WTC11 (cell line): ENCODE results near the gene MYO18B. TPM values are rescaled to one million over a fixed set of nuclear protein-coding genes. Genes with fewer than 3 reads are reported as not detected.

Source experiments
- ATAC-seq: fragments of 200-7000 bp; cut with Tn5 transposase; 2 replicates; pipeline ENCODE4 v1.10.0; 2021; ENCODE audit warnings: mild to moderate bottlenecking, moderate library complexity
- CTCF ChIA-PET: fragments of 300-600 bp; sonication (Branson Sonifier 250); formaldehyde crosslinking; loops from one replicate; lab custom pipeline; 2021; ENCODE audit warnings: antibody characterized with exemption; lab: Charles Lee
- POLR2A ChIA-PET: fragments of 350-600 bp; sonication (Branson Sonifier 250); formaldehyde crosslinking; loops from one replicate; lab custom pipeline; 2021; ENCODE audit warnings: antibody characterized with exemption; lab: Charles Lee
- DNase-seq: peaks from one replicate; pipeline ENCODE4 v3.0.0; 2021; ENCODE audit warnings: low spot score
- H3K27ac Mint-ChIP-seq: 2 replicates; pipeline ENCODE4 v1.8.0; 2021; ENCODE audit warnings: mixed read lengths
- H3K27me3 Mint-ChIP-seq: 2 replicates; pipeline ENCODE4 v1.8.0; 2021; ENCODE audit warnings: low read depth, mild to moderate bottlenecking, moderate library complexity, mixed read lengths
- H3K36me3 Mint-ChIP-seq: 2 replicates; pipeline ENCODE4 v1.8.0; 2021; ENCODE audit warnings: mixed read lengths
- H3K4me1 Mint-ChIP-seq: 2 replicates; pipeline ENCODE4 v1.8.0; 2022; ENCODE audit warnings: mixed read lengths
- H3K4me3 Mint-ChIP-seq: 2 replicates; pipeline ENCODE4 v1.8.0; 2021; ENCODE audit warnings: mild to moderate bottlenecking, moderate library complexity, mixed read lengths
- H3K9me3 Mint-ChIP-seq: 2 replicates; pipeline ENCODE4 v1.8.0; 2021; ENCODE audit warnings: mixed read lengths
- EMX1 ChIP-seq: fragments of 250-450 bp; sonication (Bioruptor Pico); IDR thresholded peaks from 2 replicates; pipeline ENCODE4 v1.8.0; 2021; ENCODE audit warnings: mild to moderate bottlenecking
- ETV6 ChIP-seq: sonication (generic); formaldehyde crosslinking; IDR thresholded peaks from 2 replicates; pipeline ENCODE4 v1.8.1; 2022; ENCODE audit warnings: mild to moderate bottlenecking, missing genetic modification reagents
- GABPB1 ChIP-seq: sonication (generic); formaldehyde crosslinking; IDR thresholded peaks from 2 replicates; pipeline ENCODE4 v1.8.1; 2023; ENCODE audit warnings: mild to moderate bottlenecking, missing genetic modification reagents
- GTF2I ChIP-seq: fragments of 250-450 bp; sonication (Bioruptor Pico); conservative IDR thresholded peaks from 2 replicates; pipeline ENCODE4 v1.4.0; 2021; ENCODE audit warnings: mild to moderate bottlenecking
- JUN ChIP-seq: sonication (generic); formaldehyde crosslinking; IDR thresholded peaks from 2 replicates; pipeline ENCODE4 v1.8.0; 2023; ENCODE audit warnings: mild to moderate bottlenecking, missing genetic modification reagents
- NFE2L1 ChIP-seq: sonication (generic); formaldehyde crosslinking; IDR thresholded peaks from 2 replicates; pipeline ENCODE4 v1.8.1; 2023; ENCODE audit warnings: missing genetic modification reagents
- NR1H2 ChIP-seq: sonication (generic); formaldehyde crosslinking; IDR thresholded peaks from 2 replicates; pipeline ENCODE4 v1.9.0; 2021; ENCODE audit warnings: mild to moderate bottlenecking, moderate library complexity, missing genetic modification reagents
- NR2C2 ChIP-seq: sonication (generic); formaldehyde crosslinking; IDR thresholded peaks from 2 replicates; pipeline ENCODE4 v1.8.0; 2022; ENCODE audit warnings: mild to moderate bottlenecking, missing genetic modification reagents
- OVOL2 ChIP-seq: fragments of 250-450 bp; sonication (Bioruptor Pico); IDR thresholded peaks from 2 replicates; pipeline ENCODE4 v1.9.0; 2021; ENCODE audit warnings: mild to moderate bottlenecking, borderline replicate concordance
- PRRX2 ChIP-seq: fragments of 250-450 bp; sonication (Bioruptor Pico); IDR thresholded peaks from 2 replicates; pipeline ENCODE4 v1.8.0; 2021; ENCODE audit warnings: mild to moderate bottlenecking
- RELA ChIP-seq: sonication (generic); formaldehyde crosslinking; IDR thresholded peaks from 2 replicates; pipeline ENCODE4 v1.8.1; 2022; ENCODE audit warnings: missing genetic modification reagents, mild to moderate bottlenecking, borderline replicate concordance
- ZBTB21 ChIP-seq: sonication (generic); formaldehyde crosslinking; IDR thresholded peaks from 2 replicates; pipeline ENCODE4 v1.8.1; 2023; ENCODE audit warnings: mild to moderate bottlenecking, missing genetic modification reagents, borderline replicate concordance
- total RNA-seq: library from RNA; stranded (reverse); gene quantifications from 3 replicates; pipeline ENCODE4 v1.2.3, GENCODE V29; 2021
- TF ChIP-seq, protein P1 (sequence below): fragments of 250-450 bp; sonication (Bioruptor Pico); IDR thresholded peaks from 2 replicates; pipeline ENCODE4 v1.9.0; 2021; ENCODE audit warnings: mild to moderate bottlenecking, borderline replicate concordance
- TF ChIP-seq, protein P2 (sequence below): sonication (generic); formaldehyde crosslinking; IDR thresholded peaks from 2 replicates; pipeline ENCODE4 v1.8.0; 2023; ENCODE audit warnings: mild to moderate bottlenecking, missing genetic modification reagents
- TF ChIP-seq, protein P3 (sequence below): sonication (generic); formaldehyde crosslinking; IDR thresholded peaks from 2 replicates; pipeline ENCODE4 v1.8.1; 2023; ENCODE audit warnings: mild to moderate bottlenecking, missing genetic modification reagents
- TF ChIP-seq, protein P4 (sequence below): sonication (generic); formaldehyde crosslinking; IDR thresholded peaks from 2 replicates; pipeline ENCODE4 v1.8.0; 2022; ENCODE audit warnings: mild to moderate bottlenecking, missing genetic modification reagents
- TF ChIP-seq, protein P5 (sequence below): sonication (generic); formaldehyde crosslinking; IDR thresholded peaks from 2 replicates; pipeline ENCODE4 v1.8.1; 2022; ENCODE audit warnings: missing genetic modification reagents, borderline replicate concordance
- TF ChIP-seq, protein P6 (sequence below): fragments of 250-450 bp; sonication (Bioruptor Pico); IDR thresholded peaks from 2 replicates; pipeline ENCODE4 v2.1.2; 2022; ENCODE audit warnings: mild to moderate bottlenecking, moderate library complexity

Gene MYO18B
- total RNA-seq, 1 experiment from 2014 or later: 0.96 TPM

DNA sequence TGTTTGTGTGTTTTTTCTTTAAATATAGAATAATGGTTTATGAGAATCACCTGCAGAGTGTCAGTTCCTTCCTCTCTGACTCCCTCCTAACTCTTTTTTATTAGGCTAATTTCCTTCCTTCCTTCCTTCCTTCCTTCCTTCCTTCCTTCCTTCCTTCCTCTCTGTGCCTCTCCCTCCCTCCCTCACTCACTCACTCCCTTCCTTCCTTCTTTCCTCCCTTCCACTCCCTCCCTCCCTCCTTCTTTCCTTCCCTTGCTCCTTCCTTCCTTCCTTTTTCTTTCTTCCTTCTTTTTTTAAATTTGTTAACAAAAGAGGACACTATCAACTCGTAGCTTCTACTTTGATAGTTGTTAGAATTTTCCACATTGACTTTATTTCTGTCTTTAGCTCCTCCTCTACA is 274.9 kb downstream of the MYO18B start:
- ChIA-PET CTCF (interaction anchor here (1.1 to 1.8 kb wide), 2 partner anchors 114 to 154 kb away, joined by 6 to 7 read pairs; no protein-coding TSS in a partner anchor), POLR2A (no interaction called here)
- ATAC-seq (no peak), DNase-seq (no peak)
- Mint-ChIP-seq H3K36me3 (no peaks in the 10 kb centered on the region), H3K9me3 (peaks cover 12% of the 10 kb centered on the region; the same call in 1 of the 2 replicates), H3K4me1 (peaks cover 32% of the 10 kb centered on the region), H3K27ac (no peak overlapping the region), H3K27me3 (no peaks in the 10 kb centered on the region), H3K4me3 (no peak overlapping the region)
- TF ChIP-seq ETV6 (CRISPR knock-in tag): 0 out of 2 replicates have a peak, but pooled peaks have one; percentile 68
- TF ChIP-seq JUN (CRISPR knock-in tag): no peak

DNA sequence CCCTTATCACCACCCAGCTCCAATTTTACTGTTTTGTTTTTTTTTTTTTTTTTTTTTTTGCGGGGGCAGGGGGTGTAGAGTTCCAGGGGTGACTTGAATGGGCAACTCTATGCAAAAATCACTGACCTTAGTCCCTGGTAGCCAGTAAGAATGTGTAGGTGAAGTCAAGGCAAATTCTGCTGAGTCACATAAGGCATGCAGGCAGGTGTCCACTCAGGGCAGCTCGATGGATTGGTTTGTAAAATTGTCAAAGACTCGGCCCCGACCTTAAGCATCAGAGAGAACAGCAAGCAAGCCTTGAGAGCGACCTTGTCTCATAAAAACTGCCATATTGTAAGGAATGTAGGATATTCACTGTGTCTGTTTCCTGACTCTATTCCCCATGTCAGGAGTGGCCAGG is 275.9 kb downstream of the MYO18B start:
- no peak overlapping the region for H3K27ac Mint-ChIP-seq
- ChIA-PET POLR2A (interaction anchor here (0.6 to 1.0 kb wide), 2 partner anchors 90 to 544 kb away, joined by 3 to 7 read pairs; no protein-coding TSS in a partner anchor), CTCF (interaction anchor here (1.0 to 1.8 kb wide), 3 partner anchors 115 to 154 kb away, joined by 4 to 7 read pairs (median 6); no protein-coding TSS in a partner anchor)
- no peaks in the 10 kb centered on the region for H3K27me3 Mint-ChIP-seq
- no peak overlapping the region for H3K4me3 Mint-ChIP-seq
- no peak for DNase-seq
- ATAC-seq: no peak
- TF ChIP-seq NR2C2 (CRISPR knock-in tag) (no peak), NFE2L1 (CRISPR knock-in tag) (no peak; the same call in 1 of the 2 replicates)
- TF ChIP-seq, protein P1, sequence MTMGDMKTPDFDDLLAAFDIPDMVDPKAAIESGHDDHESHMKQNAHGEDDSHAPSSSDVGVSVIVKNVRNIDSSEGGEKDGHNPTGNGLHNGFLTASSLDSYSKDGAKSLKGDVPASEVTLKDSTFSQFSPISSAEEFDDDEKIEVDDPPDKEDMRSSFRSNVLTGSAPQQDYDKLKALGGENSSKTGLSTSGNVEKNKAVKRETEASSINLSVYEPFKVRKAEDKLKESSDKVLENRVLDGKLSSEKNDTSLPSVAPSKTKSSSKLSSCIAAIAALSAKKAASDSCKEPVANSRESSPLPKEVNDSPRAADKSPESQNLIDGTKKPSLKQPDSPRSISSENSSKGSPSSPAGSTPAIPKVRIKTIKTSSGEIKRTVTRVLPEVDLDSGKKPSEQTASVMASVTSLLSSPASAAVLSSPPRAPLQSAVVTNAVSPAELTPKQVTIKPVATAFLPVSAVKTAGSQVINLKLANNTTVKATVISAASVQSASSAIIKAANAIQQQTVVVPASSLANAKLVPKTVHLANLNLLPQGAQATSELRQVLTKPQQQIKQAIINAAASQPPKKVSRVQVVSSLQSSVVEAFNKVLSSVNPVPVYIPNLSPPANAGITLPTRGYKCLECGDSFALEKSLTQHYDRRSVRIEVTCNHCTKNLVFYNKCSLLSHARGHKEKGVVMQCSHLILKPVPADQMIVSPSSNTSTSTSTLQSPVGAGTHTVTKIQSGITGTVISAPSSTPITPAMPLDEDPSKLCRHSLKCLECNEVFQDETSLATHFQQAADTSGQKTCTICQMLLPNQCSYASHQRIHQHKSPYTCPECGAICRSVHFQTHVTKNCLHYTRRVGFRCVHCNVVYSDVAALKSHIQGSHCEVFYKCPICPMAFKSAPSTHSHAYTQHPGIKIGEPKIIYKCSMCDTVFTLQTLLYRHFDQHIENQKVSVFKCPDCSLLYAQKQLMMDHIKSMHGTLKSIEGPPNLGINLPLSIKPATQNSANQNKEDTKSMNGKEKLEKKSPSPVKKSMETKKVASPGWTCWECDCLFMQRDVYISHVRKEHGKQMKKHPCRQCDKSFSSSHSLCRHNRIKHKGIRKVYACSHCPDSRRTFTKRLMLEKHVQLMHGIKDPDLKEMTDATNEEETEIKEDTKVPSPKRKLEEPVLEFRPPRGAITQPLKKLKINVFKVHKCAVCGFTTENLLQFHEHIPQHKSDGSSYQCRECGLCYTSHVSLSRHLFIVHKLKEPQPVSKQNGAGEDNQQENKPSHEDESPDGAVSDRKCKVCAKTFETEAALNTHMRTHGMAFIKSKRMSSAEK (CRISPR knock-in tag): no peak
- TF ChIP-seq, protein P2, sequence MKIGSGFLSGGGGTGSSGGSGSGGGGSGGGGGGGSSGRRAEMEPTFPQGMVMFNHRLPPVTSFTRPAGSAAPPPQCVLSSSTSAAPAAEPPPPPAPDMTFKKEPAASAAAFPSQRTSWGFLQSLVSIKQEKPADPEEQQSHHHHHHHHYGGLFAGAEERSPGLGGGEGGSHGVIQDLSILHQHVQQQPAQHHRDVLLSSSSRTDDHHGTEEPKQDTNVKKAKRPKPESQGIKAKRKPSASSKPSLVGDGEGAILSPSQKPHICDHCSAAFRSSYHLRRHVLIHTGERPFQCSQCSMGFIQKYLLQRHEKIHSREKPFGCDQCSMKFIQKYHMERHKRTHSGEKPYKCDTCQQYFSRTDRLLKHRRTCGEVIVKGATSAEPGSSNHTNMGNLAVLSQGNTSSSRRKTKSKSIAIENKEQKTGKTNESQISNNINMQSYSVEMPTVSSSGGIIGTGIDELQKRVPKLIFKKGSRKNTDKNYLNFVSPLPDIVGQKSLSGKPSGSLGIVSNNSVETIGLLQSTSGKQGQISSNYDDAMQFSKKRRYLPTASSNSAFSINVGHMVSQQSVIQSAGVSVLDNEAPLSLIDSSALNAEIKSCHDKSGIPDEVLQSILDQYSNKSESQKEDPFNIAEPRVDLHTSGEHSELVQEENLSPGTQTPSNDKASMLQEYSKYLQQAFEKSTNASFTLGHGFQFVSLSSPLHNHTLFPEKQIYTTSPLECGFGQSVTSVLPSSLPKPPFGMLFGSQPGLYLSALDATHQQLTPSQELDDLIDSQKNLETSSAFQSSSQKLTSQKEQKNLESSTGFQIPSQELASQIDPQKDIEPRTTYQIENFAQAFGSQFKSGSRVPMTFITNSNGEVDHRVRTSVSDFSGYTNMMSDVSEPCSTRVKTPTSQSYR: no peak
- peaks cover 25% of the 10 kb centered on the region for H3K4me1 Mint-ChIP-seq
- peaks cover 12% of the 10 kb centered on the region; the same call in 1 of the 2 replicates for H3K9me3 Mint-ChIP-seq
- H3K36me3 Mint-ChIP-seq: no peaks in the 10 kb centered on the region

DNA sequence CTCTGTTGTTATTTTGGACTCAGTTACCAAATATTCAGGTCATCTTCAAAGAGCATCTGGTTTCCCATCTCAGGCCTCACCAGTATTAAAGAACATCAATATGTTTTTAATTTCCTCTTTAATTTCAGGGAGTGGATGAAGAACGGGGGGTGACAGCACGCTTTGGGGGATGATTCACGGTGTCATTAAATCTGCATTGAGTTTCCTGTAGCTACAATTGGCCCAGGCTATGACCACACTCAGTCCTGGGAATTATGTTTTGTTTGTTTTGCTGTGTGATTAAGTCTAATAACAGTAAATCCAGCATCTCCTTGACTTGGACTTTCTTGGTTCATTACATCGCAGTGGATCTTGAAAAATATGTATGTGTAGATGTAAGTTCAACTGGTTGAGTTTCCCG is 277.6 kb downstream of the MYO18B start:
- Mint-ChIP-seq H3K36me3 (no peaks in the 10 kb centered on the region), H3K27ac (no peak overlapping the region), H3K27me3 (no peaks in the 10 kb centered on the region), H3K4me1 (peaks cover 15% of the 10 kb centered on the region), H3K9me3 (peaks cover 6% of the 10 kb centered on the region; the same call in 1 of the 2 replicates), H3K4me3 (no peak overlapping the region)
- DNase-seq: no peak
- ChIA-PET POLR2A (no interaction called here), CTCF (no interaction called here)
- ATAC-seq: no peak
- TF ChIP-seq GABPB1 (CRISPR knock-in tag) (no peak), RELA (CRISPR knock-in tag) (no peak), ZBTB21 (CRISPR knock-in tag) (no peak), NR1H2 (CRISPR knock-in tag) (no peak), GTF2I (CRISPR knock-in tag) (no peak), PRRX2 (CRISPR knock-in tag) (no peak), NFE2L1 (CRISPR knock-in tag) (no peak), OVOL2 (CRISPR knock-in tag) (no peak), EMX1 (CRISPR knock-in tag) (no peak)
- TF ChIP-seq, protein P3, sequence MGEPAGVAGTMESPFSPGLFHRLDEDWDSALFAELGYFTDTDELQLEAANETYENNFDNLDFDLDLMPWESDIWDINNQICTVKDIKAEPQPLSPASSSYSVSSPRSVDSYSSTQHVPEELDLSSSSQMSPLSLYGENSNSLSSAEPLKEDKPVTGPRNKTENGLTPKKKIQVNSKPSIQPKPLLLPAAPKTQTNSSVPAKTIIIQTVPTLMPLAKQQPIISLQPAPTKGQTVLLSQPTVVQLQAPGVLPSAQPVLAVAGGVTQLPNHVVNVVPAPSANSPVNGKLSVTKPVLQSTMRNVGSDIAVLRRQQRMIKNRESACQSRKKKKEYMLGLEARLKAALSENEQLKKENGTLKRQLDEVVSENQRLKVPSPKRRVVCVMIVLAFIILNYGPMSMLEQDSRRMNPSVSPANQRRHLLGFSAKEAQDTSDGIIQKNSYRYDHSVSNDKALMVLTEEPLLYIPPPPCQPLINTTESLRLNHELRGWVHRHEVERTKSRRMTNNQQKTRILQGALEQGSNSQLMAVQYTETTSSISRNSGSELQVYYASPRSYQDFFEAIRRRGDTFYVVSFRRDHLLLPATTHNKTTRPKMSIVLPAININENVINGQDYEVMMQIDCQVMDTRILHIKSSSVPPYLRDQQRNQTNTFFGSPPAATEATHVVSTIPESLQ: no peak
- TF ChIP-seq, protein P4, sequence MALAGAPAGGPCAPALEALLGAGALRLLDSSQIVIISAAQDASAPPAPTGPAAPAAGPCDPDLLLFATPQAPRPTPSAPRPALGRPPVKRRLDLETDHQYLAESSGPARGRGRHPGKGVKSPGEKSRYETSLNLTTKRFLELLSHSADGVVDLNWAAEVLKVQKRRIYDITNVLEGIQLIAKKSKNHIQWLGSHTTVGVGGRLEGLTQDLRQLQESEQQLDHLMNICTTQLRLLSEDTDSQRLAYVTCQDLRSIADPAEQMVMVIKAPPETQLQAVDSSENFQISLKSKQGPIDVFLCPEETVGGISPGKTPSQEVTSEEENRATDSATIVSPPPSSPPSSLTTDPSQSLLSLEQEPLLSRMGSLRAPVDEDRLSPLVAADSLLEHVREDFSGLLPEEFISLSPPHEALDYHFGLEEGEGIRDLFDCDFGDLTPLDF (CRISPR knock-in tag): no peak
- TF ChIP-seq, protein P5, sequence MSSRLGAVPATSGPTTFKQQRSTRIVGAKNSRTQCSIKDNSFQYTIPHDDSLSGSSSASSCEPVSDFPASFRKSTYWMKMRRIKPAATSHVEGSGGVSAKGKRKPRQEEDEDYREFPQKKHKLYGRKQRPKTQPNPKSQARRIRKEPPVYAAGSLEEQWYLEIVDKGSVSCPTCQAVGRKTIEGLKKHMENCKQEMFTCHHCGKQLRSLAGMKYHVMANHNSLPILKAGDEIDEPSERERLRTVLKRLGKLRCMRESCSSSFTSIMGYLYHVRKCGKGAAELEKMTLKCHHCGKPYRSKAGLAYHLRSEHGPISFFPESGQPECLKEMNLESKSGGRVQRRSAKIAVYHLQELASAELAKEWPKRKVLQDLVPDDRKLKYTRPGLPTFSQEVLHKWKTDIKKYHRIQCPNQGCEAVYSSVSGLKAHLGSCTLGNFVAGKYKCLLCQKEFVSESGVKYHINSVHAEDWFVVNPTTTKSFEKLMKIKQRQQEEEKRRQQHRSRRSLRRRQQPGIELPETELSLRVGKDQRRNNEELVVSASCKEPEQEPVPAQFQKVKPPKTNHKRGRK: no peak
- TF ChIP-seq, protein P6, sequence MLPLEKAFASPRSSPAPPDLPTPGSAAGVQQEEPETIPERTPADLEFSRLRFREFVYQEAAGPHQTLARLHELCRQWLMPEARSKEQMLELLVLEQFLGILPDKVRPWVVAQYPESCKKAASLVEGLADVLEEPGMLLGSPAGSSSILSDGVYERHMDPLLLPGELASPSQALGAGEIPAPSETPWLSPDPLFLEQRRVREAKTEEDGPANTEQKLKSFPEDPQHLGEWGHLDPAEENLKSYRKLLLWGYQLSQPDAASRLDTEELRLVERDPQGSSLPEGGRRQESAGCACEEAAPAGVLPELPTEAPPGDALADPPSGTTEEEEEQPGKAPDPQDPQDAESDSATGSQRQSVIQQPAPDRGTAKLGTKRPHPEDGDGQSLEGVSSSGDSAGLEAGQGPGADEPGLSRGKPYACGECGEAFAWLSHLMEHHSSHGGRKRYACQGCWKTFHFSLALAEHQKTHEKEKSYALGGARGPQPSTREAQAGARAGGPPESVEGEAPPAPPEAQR (CRISPR knock-in tag): no peak
